H1 (cell line): ENCODE measurements around the gene CNOT8. TPM values are rescaled to one million over a fixed set of nuclear protein-coding genes. Genes with fewer than 3 reads are reported as not detected.

Experiments used
- BCL11A ChIP-seq, 2 experiments: IDR thresholded peaks; one replicate each; pipeline ENCODE4 v1.6.1; 2011; ENCODE audit warnings: low read depth in 2 of 2, low read length in 2 of 2, mild to moderate bottlenecking in 2 of 2
- BRCA1 ChIP-seq: IDR thresholded peaks from 2 replicates; pipeline ENCODE4 v1.6.1; 2012; ENCODE audit warnings: low read depth, low read length, improper control_type of control experiment
- CBX5 ChIP-seq: fragments of 300-800, 300-1000 bp; sonication (generic); IDR thresholded peaks from 2 replicates; pipeline ENCODE4 v1.7.1; 2016; ENCODE audit warnings: antibody characterized with exemption, low read length, low read depth
- CBX8 ChIP-seq: fragments of 300-800, 300-1000 bp; sonication (generic); IDR thresholded peaks from 2 replicates; pipeline ENCODE4 v1.7.1; 2016; ENCODE audit warnings: low read depth, low read length, borderline replicate concordance
- CEBPB ChIP-seq: IDR thresholded peaks from 2 replicates; pipeline ENCODE4 v1.6.1; 2012; ENCODE audit warnings: low read depth, low read length
- EGR1 ChIP-seq: IDR thresholded peaks from 2 replicates; pipeline ENCODE4 v1.6.1; 2011; ENCODE audit warnings: low read depth, low read length, borderline replicate concordance
- PHF8 ChIP-seq: fragments of 200-600 bp; sonication (generic); conservative IDR thresholded peaks from 2 replicates; pipeline ENCODE4 v1.7.1; 2012; ENCODE audit warnings: low read depth, mild to moderate bottlenecking, inconsistent platforms, low read length, moderate library complexity
- polyA plus RNA-seq, 7 experiments: library from polyadenylated mRNA; depleted of rRNA in 3 of 7; stranded (reverse) in 5 of 7; unstranded in 2 of 7; fragments of >200 nt in 5 of 7; fragments of 200-250 nt in 2 of 7; gene quantifications; 1 replicate in 5 of 7; 2 replicates in 1 of 7; 4 replicates in 1 of 7; pipeline versions ENCODE4 v1.2.1 to v1.2.3, GENCODE V29; 2011 to 2013; ENCODE audit warnings: missing spikeins in 2 of 7, mixed read lengths in 2 of 7
- total RNA-seq: library from RNA; stranded (reverse); fragmentation: NEBNext Ultra II Directional; extraction: Animal tissue kit (Norgen Biotek cat#: 25700); gene quantifications from 2 replicates; pipeline ENCODE4 v1.2.1, GENCODE V29; 2021
- TF ChIP-seq, protein P1 (sequence below): fragments of 300-600 bp; sonication (generic); IDR thresholded peaks from 2 replicates; pipeline ENCODE4 v1.7.1; 2012; ENCODE audit warnings: low read length, moderate library complexity, mild to moderate bottlenecking, inconsistent platforms; ENCODE audit not compliant: insufficient replicate concordance
- TF ChIP-seq, protein P2 (sequence below): IDR thresholded peaks from 2 replicates; pipeline ENCODE4 v1.6.1; 2012; ENCODE audit warnings: inconsistent platforms
- TF ChIP-seq, protein P3 (sequence below): IDR thresholded peaks from 2 replicates; pipeline ENCODE4 v1.6.1; 2012; ENCODE audit warnings: inconsistent platforms

CNOT8 gene
- total and polyA plus RNA-seq, 2 of the 8 experiments (the other 6 are each of a cell fraction or from before 2014, with no cell fraction given), result 36.4 to 62.9 TPM

DNA sequence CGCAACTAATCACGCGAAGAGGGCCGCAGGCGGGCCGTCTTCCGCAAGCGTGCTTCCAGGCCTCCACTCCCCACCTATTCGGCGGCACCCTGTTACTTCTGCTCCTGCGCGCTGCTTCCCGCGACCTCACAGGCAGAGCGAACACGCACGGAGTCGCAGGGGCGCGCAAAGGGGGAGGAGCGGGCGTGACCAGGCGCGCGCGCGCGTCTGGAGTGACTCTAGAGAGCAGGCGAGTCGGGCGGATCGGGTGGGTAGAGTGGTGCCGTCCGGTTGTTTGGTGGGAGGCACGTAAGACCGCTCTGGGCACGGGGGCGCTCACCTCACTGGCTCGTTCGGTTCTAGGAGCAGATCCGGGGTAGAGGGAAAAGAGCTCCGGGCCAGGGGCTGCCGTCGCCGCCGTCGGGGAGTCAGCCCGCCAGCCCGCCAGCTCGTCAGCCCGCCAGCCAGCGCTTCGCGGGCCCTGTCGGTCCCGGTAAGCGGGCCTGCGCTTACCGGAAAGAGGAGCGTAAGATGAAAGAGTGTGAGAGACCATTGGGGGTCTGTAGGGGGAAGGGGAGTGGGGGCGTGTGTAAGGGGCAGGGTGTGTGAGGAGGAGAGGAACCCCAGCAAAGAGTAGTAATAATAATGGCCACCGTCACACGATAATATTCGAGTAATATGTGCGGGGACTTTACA, at the start of gene CNOT8 (continued):
- TF ChIP-seq, protein P1, sequence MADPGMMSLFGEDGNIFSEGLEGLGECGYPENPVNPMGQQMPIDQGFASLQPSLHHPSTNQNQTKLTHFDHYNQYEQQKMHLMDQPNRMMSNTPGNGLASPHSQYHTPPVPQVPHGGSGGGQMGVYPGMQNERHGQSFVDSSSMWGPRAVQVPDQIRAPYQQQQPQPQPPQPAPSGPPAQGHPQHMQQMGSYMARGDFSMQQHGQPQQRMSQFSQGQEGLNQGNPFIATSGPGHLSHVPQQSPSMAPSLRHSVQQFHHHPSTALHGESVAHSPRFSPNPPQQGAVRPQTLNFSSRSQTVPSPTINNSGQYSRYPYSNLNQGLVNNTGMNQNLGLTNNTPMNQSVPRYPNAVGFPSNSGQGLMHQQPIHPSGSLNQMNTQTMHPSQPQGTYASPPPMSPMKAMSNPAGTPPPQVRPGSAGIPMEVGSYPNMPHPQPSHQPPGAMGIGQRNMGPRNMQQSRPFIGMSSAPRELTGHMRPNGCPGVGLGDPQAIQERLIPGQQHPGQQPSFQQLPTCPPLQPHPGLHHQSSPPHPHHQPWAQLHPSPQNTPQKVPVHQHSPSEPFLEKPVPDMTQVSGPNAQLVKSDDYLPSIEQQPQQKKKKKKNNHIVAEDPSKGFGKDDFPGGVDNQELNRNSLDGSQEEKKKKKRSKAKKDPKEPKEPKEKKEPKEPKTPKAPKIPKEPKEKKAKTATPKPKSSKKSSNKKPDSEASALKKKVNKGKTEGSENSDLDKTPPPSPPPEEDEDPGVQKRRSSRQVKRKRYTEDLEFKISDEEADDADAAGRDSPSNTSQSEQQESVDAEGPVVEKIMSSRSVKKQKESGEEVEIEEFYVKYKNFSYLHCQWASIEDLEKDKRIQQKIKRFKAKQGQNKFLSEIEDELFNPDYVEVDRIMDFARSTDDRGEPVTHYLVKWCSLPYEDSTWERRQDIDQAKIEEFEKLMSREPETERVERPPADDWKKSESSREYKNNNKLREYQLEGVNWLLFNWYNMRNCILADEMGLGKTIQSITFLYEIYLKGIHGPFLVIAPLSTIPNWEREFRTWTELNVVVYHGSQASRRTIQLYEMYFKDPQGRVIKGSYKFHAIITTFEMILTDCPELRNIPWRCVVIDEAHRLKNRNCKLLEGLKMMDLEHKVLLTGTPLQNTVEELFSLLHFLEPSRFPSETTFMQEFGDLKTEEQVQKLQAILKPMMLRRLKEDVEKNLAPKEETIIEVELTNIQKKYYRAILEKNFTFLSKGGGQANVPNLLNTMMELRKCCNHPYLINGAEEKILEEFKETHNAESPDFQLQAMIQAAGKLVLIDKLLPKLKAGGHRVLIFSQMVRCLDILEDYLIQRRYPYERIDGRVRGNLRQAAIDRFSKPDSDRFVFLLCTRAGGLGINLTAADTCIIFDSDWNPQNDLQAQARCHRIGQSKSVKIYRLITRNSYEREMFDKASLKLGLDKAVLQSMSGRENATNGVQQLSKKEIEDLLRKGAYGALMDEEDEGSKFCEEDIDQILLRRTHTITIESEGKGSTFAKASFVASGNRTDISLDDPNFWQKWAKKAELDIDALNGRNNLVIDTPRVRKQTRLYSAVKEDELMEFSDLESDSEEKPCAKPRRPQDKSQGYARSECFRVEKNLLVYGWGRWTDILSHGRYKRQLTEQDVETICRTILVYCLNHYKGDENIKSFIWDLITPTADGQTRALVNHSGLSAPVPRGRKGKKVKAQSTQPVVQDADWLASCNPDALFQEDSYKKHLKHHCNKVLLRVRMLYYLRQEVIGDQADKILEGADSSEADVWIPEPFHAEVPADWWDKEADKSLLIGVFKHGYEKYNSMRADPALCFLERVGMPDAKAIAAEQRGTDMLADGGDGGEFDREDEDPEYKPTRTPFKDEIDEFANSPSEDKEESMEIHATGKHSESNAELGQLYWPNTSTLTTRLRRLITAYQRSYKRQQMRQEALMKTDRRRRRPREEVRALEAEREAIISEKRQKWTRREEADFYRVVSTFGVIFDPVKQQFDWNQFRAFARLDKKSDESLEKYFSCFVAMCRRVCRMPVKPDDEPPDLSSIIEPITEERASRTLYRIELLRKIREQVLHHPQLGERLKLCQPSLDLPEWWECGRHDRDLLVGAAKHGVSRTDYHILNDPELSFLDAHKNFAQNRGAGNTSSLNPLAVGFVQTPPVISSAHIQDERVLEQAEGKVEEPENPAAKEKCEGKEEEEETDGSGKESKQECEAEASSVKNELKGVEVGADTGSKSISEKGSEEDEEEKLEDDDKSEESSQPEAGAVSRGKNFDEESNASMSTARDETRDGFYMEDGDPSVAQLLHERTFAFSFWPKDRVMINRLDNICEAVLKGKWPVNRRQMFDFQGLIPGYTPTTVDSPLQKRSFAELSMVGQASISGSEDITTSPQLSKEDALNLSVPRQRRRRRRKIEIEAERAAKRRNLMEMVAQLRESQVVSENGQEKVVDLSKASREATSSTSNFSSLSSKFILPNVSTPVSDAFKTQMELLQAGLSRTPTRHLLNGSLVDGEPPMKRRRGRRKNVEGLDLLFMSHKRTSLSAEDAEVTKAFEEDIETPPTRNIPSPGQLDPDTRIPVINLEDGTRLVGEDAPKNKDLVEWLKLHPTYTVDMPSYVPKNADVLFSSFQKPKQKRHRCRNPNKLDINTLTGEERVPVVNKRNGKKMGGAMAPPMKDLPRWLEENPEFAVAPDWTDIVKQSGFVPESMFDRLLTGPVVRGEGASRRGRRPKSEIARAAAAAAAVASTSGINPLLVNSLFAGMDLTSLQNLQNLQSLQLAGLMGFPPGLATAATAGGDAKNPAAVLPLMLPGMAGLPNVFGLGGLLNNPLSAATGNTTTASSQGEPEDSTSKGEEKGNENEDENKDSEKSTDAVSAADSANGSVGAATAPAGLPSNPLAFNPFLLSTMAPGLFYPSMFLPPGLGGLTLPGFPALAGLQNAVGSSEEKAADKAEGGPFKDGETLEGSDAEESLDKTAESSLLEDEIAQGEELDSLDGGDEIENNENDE, result no peak
- no peak for TF ChIP-seq BCL11A (IDR thresholded peaks at IDR 0.05; ENCODE audit: low read depth in 2 of 2, low read length in 2 of 2)
- no peak for TF ChIP-seq CEBPB
- TF ChIP-seq EGR1, result peak; percentile 80; the same call in 1 of the 2 replicates
- TF ChIP-seq, protein P2, sequence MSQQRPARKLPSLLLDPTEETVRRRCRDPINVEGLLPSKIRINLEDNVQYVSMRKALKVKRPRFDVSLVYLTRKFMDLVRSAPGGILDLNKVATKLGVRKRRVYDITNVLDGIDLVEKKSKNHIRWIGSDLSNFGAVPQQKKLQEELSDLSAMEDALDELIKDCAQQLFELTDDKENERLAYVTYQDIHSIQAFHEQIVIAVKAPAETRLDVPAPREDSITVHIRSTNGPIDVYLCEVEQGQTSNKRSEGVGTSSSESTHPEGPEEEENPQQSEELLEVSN, result peak; percentile 18; the same call in 1 of the 2 replicates
- TF ChIP-seq CBX8, result no peak
- TF ChIP-seq, protein P3, sequence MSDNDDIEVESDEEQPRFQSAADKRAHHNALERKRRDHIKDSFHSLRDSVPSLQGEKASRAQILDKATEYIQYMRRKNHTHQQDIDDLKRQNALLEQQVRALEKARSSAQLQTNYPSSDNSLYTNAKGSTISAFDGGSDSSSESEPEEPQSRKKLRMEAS, result peak; percentile 73
- peak; percentile 97 for TF ChIP-seq PHF8
- no peak for TF ChIP-seq CBX5
- no peak for TF ChIP-seq BRCA1
